ENCODE measurements around the gene KDM4B. TPM values are rescaled to one million over a fixed set of nuclear protein-coding genes. Genes with fewer than 3 reads are reported as not detected.
A peak's percentile ranks its signal among the peaks of the same experiment; 100 is the strongest.

Gene KDM4B
- total RNA-seq, 1 donor from 2014 or later: 12.3 TPM

GRCh38 chr19:5012688-5013457 is 44.0 kb downstream of the KDM4B start:
- no peak for DNase-seq (ENCODE audit: low read depth in 2 of 2)

- DNase-seq (ENCODE audit: low read depth in 2 of 2): no peak
Measured at GRCh38 chr19:5013761-5014160, 44.8 kb downstream of the KDM4B start.

GRCh38 chr19:5014941-5015340 is 46.0 kb downstream of the KDM4B start:
- no peak for DNase-seq (ENCODE audit: low read depth in 2 of 2)

- DNase-seq (ENCODE audit: low read depth in 2 of 2): no peak
Measured at GRCh38 chr19:5016268-5016667, 47.4 kb downstream of the KDM4B start.

GRCh38 chr19:5016781-5017180 is 47.9 kb downstream of the KDM4B start:
- no peak for DNase-seq (ENCODE audit: low read depth in 2 of 2)

GRCh38 chr19:5017235-5017634 is 48.3 kb downstream of the KDM4B start:
- DNase-seq (ENCODE audit: low read depth in 2 of 2): peak; percentile 41 to 53

- DNase-seq (ENCODE audit: low read depth in 2 of 2): no peak
Measured at GRCh38 chr19:5018224-5019015, 49.5 kb downstream of the KDM4B start.

- no peak for DNase-seq (ENCODE audit: low read depth in 2 of 2)
Measured at GRCh38 chr19:5020368-5020767, 51.5 kb downstream of the KDM4B start.

GRCh38 chr19:5021046-5021445 is 52.1 kb downstream of the KDM4B start:
- no peak for DNase-seq (ENCODE audit: low read depth in 2 of 2)

- no peak for DNase-seq (ENCODE audit: low read depth in 2 of 2)
Measured at GRCh38 chr19:5022066-5022860, 53.4 kb downstream of the KDM4B start.

GRCh38 chr19:5023128-5023571 is 54.2 kb downstream of the KDM4B start:
- DNase-seq (ENCODE audit: low read depth in 2 of 2): no peak

GRCh38 chr19:5024282-5024681 is 55.4 kb downstream of the KDM4B start:
- DNase-seq (ENCODE audit: low read depth in 2 of 2): no peak

- no peak for DNase-seq (ENCODE audit: low read depth in 2 of 2)
Measured at GRCh38 chr19:5025027-5025426, 56.1 kb downstream of the KDM4B start.

- peak in 1 of 2 donors; percentile 57 for DNase-seq (ENCODE audit: low read depth in 2 of 2)
Measured at GRCh38 chr19:5026706-5027273, 57.9 kb downstream of the KDM4B start.

GRCh38 chr19:5028229-5028886 is 59.4 kb downstream of the KDM4B start:
- no peak for DNase-seq (ENCODE audit: low read depth in 2 of 2)

- peak; percentile 38 to 57 for DNase-seq (ENCODE audit: low read depth in 2 of 2)
Measured at GRCh38 chr19:5029596-5029995, 60.7 kb downstream of the KDM4B start.

- no peak for DNase-seq (ENCODE audit: low read depth in 2 of 2)
Measured at GRCh38 chr19:5030136-5030820, 61.4 kb downstream of the KDM4B start.

- DNase-seq (ENCODE audit: low read depth in 2 of 2): no peak
Measured at GRCh38 chr19:5030822-5031221, 61.9 kb downstream of the KDM4B start.

GRCh38 chr19:5031231-5032100 is 62.6 kb downstream of the KDM4B start:
- DNase-seq (ENCODE audit: low read depth in 2 of 2): peak; percentile 71 to 79

All from lung microvascular endothelial cell (primary cell).